ENCODE measurements around the gene POGLUT3. TPM values are rescaled to one million over a fixed set of nuclear protein-coding genes. Genes with fewer than 3 reads are reported as not detected.

Gene POGLUT3
- total RNA-seq, 1 experiment from 2014 or later, result 15.3 TPM

DNA sequence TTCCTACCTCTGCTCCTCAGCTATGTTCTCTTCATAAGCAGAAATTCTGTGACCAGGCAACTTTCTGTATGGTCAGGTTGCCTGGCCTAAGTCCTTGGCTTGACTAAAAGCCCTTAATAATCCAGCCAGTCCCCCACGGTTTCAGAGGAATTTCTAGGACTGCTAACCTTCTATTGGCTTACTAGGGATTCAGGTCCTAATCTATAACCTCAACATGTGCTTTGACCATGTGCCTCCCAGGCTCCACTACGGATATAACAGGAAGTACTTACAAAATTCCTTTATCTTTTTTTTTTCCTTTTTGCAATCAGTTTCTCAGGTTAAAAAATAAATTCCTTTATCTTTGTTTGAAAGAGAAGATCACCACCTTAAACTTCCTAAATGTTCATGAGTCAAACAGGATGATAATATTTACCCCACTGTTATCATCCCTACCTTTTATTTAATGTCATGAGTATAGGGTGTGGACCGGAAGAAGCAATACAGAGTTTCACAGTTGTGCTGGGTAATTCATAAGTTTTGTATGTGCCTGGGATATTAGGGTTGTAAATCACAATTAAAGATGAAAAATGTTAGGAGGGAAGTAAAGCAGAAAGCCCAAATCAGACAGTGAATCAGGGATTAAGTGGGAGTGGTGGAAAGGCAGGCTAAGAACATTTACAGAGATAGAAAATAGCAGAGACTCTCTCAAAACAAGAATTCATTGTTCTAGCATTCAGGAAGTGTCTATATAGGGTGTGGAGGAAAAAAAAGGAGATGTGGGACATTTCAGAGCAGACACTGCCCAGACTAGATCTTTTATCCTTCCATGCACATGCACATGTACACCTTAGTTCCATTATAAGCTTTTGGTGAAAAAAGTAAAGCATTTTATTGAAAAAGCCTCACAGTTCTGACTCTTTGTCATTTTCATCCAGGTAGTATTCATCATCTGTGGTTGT lies 10.7 kb upstream of the POGLUT3 start:
- H3K4me1 Mint-ChIP-seq, result no peaks in the 10 kb centered on the region
- H3K4me3 Mint-ChIP-seq, result no peak overlapping the region
- H3K27me3 Mint-ChIP-seq (ENCODE audit: low read depth), result peaks cover 2% of the 10 kb centered on the region; the same call in 1 of the 2 replicates
- CTCF ChIA-PET, result no interaction called here
- TF ChIP-seq CBFB (CRISPR knock-in tag; IDR thresholded peaks at IDR 0.05; ENCODE audit: low read depth) (no peak), EMX1 (CRISPR knock-in tag; IDR thresholded peaks at IDR 0.05) (no peak), TP53 (CRISPR knock-in tag; IDR thresholded peaks at IDR 0.05) (no peak), NFATC4 (CRISPR knock-in tag; IDR thresholded peaks at IDR 0.05) (no peak), JUN (CRISPR knock-in tag; IDR thresholded peaks at IDR 0.05) (no peak), FOXP1 (CRISPR knock-in tag; IDR thresholded peaks at IDR 0.05; ENCODE audit: borderline replicate concordance) (no peak), USF1 (CRISPR knock-in tag; IDR thresholded peaks at IDR 0.05) (no peak), AR (CRISPR knock-in tag; IDR thresholded peaks at IDR 0.05) (no peak), TCF7 (CRISPR knock-in tag; IDR thresholded peaks at IDR 0.05; ENCODE audit: low read depth) (no peak)
- peaks cover 53% of the 10 kb centered on the region for H3K36me3 Mint-ChIP-seq
- H3K9me3 Mint-ChIP-seq, result peaks cover 51% of the 10 kb centered on the region
- ATAC-seq, result no peak
- POLR2A ChIA-PET, result no interaction called here
- no peak for DNase-seq (ENCODE audit: low spot score)
- H3K27ac Mint-ChIP-seq, result no peak overlapping the region

GRCh38 chr11:108501396-108501795 lies 3.2 kb upstream of the POGLUT3 start:
- H3K36me3 Mint-ChIP-seq, result no peaks in the 10 kb centered on the region
- H3K27ac Mint-ChIP-seq, result no peak overlapping the region
- TF ChIP-seq PRRX2 (CRISPR knock-in tag; IDR thresholded peaks at IDR 0.05), result no peak
- no peak for TF ChIP-seq MXD4 (CRISPR knock-in tag; IDR thresholded peaks at IDR 0.05; ENCODE audit: borderline replicate concordance)
- no peak for TF ChIP-seq CBFB (CRISPR knock-in tag; IDR thresholded peaks at IDR 0.05; ENCODE audit: low read depth)
- TF ChIP-seq GABPB1 (CRISPR knock-in tag; IDR thresholded peaks at IDR 0.05), result no peak
- no peak for TF ChIP-seq EMX1 (CRISPR knock-in tag; IDR thresholded peaks at IDR 0.05)
- no peak for TF ChIP-seq ZNF396 (CRISPR knock-in tag; IDR thresholded peaks at IDR 0.05; ENCODE audit: borderline replicate concordance)
- ATAC-seq, result no peak
- H3K9me3 Mint-ChIP-seq, result no peaks in the 10 kb centered on the region
- ChIA-PET POLR2A (no interaction called here), CTCF (no interaction called here)
- peaks cover 15% of the 10 kb centered on the region for H3K27me3 Mint-ChIP-seq (ENCODE audit: low read depth)
- no peak overlapping the region for H3K4me3 Mint-ChIP-seq
- no peak for DNase-seq (ENCODE audit: low spot score)
- peaks cover 18% of the 10 kb centered on the region for H3K4me1 Mint-ChIP-seq

GRCh38 chr11:108500721-108501120 lies 2.5 kb upstream of the POGLUT3 start:
- no peak overlapping the region for H3K27ac Mint-ChIP-seq
- peaks cover 15% of the 10 kb centered on the region for H3K27me3 Mint-ChIP-seq (ENCODE audit: low read depth)
- ChIA-PET POLR2A (interaction anchor here (0.6 kb wide), 1 partner anchor 25 kb away, joined by 5 read pairs; no protein-coding TSS in a partner anchor), CTCF (no interaction called here)
- DNase-seq (ENCODE audit: low spot score) (no peak), ATAC-seq (no peak)
- H3K36me3 Mint-ChIP-seq, result no peaks in the 10 kb centered on the region
- H3K9me3 Mint-ChIP-seq, result no peaks in the 10 kb centered on the region
- peaks cover 18% of the 10 kb centered on the region for H3K4me1 Mint-ChIP-seq
- no peak for TF ChIP-seq FOXJ3 (CRISPR knock-in tag; IDR thresholded peaks at IDR 0.05; ENCODE audit: borderline replicate concordance)
- no peak overlapping the region for H3K4me3 Mint-ChIP-seq

- Mint-ChIP-seq H3K9me3 (no peaks in the 10 kb centered on the region), H3K27me3 (ENCODE audit: low read depth) (peaks cover 15% of the 10 kb centered on the region), H3K4me3 (no peak overlapping the region), H3K4me1 (peaks cover 18% of the 10 kb centered on the region), H3K36me3 (no peaks in the 10 kb centered on the region), H3K27ac (no peak overlapping the region)
- ChIA-PET CTCF (interaction anchor here (0.6 kb wide), 1 partner anchor 227 kb away, joined by 4 read pairs; no protein-coding TSS in a partner anchor), POLR2A (interaction anchor here (0.6 kb wide), 1 partner anchor 25 kb away, joined by 5 read pairs; no protein-coding TSS in a partner anchor)
- TF ChIP-seq ZSCAN18 (CRISPR knock-in tag; IDR thresholded peaks at IDR 0.05) (no peak), SP1 (CRISPR knock-in tag; conservative IDR thresholded peaks at IDR 0.05) (no peak), CBFB (CRISPR knock-in tag; IDR thresholded peaks at IDR 0.05; ENCODE audit: low read depth) (no peak), PREB (CRISPR knock-in tag; IDR thresholded peaks at IDR 0.05; ENCODE audit: borderline replicate concordance) (no peak)
- TF ChIP-seq, protein P1, sequence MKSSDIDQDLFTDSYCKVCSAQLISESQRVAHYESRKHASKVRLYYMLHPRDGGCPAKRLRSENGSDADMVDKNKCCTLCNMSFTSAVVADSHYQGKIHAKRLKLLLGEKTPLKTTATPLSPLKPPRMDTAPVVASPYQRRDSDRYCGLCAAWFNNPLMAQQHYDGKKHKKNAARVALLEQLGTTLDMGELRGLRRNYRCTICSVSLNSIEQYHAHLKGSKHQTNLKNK (CRISPR knock-in tag; IDR thresholded peaks at IDR 0.05), result no peak
- DNase-seq (ENCODE audit: low spot score) (no peak), ATAC-seq (no peak)
These were observed 2.0 kb upstream of the POGLUT3 start for GRCh38 chr11:108500169-108500568.
